Skeletal muscle cell (primary cell): ENCODE results near the gene SLC17A1.
A peak's percentile ranks its signal among the peaks of the same experiment; 100 is the strongest.

Experiments used
- DNase-seq: peaks from one replicate; pipeline ENCODE4 v3.0.0-alpha.2; 2010; ENCODE audit warnings: low read depth
- H3K4me3 ChIP-seq: 2 replicates; pipeline ENCODE4 v1.5.1; 2011; ENCODE audit warnings: low read depth, mild to moderate bottlenecking, control low read depth, low read length, moderate library complexity

SLC17A1 gene

DNA sequence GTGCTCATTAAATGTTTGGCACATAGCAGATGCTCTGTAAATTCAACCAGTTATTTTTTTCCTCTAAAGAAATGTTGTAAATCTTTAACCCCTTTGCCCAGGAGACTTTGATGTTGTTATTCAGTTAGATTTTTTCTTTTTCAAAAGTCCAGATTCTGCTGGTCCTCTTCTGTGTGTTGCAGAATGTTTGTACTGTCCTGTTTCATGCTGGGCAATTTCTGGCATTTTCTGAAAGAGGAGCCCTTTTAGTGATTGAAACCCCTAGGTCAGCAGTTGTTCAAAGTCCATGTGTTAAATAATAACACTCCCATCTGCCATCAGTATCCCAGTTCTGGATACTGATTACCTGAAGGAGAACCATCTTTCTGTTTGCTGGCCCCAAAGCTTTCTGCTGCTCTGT is 1.3 kb upstream of the SLC17A1 start:
- no peak overlapping the region for H3K4me3 ChIP-seq
- no peak for DNase-seq

DNA sequence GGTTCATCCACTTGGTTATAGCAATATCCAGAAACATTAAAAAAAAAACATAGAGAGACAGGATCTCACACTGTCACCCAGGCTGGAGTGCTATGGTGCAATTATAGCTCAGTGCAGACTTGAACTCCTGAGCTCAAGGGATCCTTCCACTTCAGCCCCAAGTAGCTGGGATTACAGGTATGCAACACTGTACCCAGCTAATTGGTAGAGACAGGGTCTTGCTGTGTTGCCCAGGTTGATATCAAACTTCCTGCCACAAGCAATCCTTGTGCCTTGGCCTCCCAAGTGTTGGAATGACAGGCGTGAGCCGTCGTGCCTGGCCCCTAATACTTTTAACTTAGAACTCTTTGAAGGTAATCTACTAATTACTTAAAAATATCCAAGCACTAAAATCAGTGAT is 818 bp upstream of the SLC17A1 start:
- no peak for DNase-seq
- no peak overlapping the region for H3K4me3 ChIP-seq

DNA sequence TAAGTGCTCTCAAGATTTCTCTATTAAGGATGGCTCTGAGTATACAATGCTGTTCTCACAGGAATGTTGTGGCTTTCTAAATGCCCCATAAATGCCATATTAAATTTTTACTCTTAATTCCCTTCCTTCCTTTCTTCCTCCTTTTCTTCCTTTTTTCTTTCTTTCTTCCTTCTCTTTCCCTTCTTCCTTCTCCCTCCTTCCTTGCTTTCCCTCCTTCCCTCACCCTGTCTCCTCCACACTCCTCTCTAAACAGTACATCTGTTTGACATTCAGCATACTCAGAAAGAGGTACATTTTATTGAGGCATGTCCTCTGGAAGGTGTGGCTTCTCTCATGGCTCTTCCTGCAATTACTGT is 433 bp upstream of the SLC17A1 start:
- H3K4me3 ChIP-seq, result no peak overlapping the region

DNA sequence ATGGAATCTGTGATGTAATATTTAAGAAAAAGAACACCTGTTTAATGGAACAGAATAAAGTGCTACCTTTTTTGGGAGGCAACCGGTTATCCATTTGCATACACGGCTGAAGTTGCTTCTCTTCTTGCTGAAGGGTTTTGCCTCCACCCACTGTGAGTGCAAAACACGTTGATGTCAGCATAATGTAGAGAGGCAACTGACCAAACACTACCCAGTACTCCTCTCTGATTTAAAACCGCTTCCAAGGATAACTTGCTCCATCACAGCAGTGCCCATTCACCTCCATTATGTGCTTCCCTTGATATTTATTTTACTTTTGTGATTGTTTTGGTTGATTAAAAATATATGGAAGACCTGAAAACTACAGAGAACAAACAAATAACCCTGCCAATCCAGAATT is 1.4 kb downstream of the SLC17A1 start:
- H3K4me3 ChIP-seq, result no peak overlapping the region
- no peak for DNase-seq

More for the DNA sequence above, 433 bp upstream of the SLC17A1 start:
- DNase-seq, result no peak

GRCh38 chr6:25829375-25829774 is 2.5 kb downstream of the SLC17A1 start:
- no peak overlapping the region for H3K4me3 ChIP-seq
- DNase-seq, result no peak

DNA sequence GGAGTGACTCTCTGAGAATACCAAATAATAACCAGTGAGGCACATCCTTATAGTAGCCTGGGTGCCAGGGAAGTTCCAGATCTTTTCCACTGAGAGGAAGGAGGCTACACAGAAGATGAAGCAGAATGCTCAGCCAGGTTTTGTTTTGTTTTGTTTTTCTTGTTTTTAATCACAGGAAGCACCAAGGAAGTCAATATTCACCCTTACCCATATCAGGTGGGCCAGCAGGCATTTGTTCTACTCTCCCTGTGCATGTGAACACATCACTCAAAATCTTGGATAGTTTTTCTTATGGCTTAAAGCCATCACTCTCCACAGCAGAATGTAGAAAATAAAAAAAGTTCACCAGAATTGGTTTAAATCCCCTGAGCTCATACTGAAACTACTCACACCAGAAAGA is 10.5 kb downstream of the SLC17A1 start:
- no peak for DNase-seq
- H3K4me3 ChIP-seq, result no peak overlapping the region

- no peak for DNase-seq
- H3K4me3 ChIP-seq, result no peak overlapping the region
Measured at GRCh38 chr6:25816252-25816651, 15.6 kb downstream of the SLC17A1 start.

GRCh38 chr6:25815194-25815593 is 16.7 kb downstream of the SLC17A1 start:
- DNase-seq, result no peak
- H3K4me3 ChIP-seq, result no peak overlapping the region

DNA sequence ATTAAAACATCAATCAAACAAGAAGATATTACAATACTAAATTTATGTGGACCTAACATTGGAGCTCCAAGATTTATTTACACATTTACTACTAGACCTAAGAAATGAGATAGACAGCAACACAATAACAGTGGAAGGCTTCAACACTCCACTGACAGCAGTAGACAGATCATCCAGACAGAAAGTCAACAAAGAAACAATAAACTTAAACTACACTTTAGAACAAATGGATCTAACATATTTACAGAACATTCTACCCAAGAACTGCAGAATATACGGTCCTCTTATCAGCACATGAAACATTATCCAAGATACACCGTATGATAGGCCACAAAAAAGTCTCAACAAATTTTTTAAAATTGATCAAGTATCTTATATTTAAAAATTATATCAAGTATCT is 27.0 kb downstream of the SLC17A1 start:
- no peak overlapping the region for H3K4me3 ChIP-seq
- no peak for DNase-seq

- DNase-seq, result no peak
- H3K4me3 ChIP-seq, result no peak overlapping the region
Measured at GRCh38 chr6:25801436-25801835, 30.4 kb downstream of the SLC17A1 start.

- DNase-seq, result no peak
Measured at GRCh38 chr6:25794784-25795183, 37.1 kb downstream of the SLC17A1 start.

DNA sequence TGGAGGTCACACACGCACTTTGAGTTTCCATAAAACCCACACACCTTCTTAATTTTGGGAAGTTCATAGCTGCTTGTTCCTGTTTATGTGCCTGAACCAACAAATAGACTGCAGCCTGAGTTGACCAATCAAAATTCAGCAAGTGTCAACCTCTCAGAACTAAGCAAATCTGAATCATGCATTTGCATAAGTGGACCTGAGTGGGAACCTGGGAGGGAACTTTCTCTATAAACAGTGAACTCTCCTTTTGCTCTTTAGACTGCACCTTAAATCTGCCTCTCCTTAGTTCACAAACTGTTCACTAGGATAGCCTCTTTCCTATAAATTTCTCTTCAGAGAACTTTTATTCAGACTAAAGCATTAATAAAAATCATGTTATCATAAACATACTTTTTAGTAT is 37.9 kb downstream of the SLC17A1 start:
- no peak for DNase-seq

More at GRCh38 chr6:25794784-25795183, 37.1 kb downstream of the SLC17A1 start:
- H3K4me3 ChIP-seq, result no peak overlapping the region

DNA sequence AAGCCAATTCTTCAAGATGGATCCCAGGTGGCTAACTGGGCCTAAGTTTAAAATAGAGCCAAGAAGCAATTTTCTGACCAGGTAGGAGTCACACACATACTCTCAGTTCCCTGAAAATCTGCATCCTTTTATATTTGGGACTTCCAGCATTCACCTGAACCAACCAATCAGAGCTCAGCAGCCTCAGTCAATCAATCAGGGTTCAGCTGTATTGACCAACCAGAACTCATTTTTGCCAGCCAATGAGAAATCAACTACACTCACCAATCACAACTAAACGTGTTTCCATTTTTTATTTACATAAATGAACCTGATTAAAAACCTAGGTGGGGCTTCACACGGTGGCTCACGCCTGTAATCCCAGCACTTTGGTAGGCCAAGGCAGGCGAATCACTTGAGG is 39.8 kb downstream of the SLC17A1 start:
- no peak for DNase-seq
- no peak overlapping the region for H3K4me3 ChIP-seq

More for the DNA sequence above, 37.9 kb downstream of the SLC17A1 start:
- no peak overlapping the region for H3K4me3 ChIP-seq

DNA sequence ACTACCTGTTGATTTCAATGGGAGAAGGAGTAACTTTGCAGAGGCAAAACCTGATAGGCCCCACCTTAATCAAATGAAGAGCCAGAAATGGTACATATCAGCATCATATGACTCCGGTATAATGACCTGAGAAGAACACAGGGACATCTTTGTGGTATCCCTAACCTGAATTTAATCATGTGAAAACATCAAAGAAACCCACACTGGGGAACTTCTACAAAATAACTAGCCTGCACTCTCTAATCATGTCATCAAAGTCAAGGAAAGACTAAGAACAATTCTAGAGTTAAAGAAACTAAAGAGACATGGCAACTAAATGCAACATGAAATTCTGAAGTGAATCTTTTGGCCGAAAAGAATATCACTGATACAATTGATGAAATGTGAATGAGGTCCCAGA is 42.4 kb downstream of the SLC17A1 start:
- DNase-seq, result no peak
- no peak overlapping the region for H3K4me3 ChIP-seq

- peak; percentile 2 for DNase-seq
- no peak overlapping the region for H3K4me3 ChIP-seq
Measured at GRCh38 chr6:25788305-25788922, 43.4 kb downstream of the SLC17A1 start.

- no peak overlapping the region for H3K4me3 ChIP-seq
- DNase-seq, result no peak
Measured at GRCh38 chr6:25787428-25787827, 44.4 kb downstream of the SLC17A1 start.

- DNase-seq, result no peak
- H3K4me3 ChIP-seq, result no peak overlapping the region
Measured at GRCh38 chr6:25781134-25781533, 50.7 kb downstream of the SLC17A1 start.

DNA sequence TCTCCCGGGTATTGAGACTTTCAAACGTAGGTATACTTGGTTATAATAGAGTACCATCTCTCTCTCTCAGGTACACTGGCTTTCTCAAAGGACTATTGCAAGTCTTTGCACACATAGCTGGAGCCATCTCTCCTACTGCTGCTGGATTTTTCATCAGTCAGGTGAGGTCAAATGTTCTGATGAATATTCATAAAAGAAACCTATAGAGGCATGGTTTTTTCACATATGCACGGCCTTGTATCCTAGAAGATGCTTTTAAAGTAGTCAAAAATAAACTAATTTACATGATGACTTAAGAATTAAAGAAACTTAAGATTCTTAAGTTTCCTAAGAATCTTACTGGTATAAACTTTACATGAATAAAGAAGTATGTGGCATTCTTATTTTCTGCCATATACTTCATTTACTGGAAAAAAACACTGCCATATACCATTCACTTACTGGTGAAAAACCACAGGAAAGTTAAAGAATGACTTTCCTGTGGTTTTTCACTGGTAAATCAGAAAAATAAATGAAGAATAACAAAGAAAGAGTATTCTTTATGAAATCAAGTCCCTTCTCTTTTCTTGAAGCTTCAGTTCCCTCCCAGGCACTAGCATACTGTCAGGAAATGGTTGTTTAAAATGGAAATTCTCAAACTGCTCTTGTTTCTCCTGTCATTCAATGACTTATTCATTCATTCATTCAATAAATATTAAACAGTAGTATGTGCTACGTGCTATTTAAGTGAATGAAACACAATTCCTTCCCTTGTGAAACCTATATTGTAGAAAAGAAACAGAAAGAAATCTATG is 53.8 kb downstream of the SLC17A1 start:
- no peak overlapping the region for H3K4me3 ChIP-seq
- DNase-seq, result no peak

DNA sequence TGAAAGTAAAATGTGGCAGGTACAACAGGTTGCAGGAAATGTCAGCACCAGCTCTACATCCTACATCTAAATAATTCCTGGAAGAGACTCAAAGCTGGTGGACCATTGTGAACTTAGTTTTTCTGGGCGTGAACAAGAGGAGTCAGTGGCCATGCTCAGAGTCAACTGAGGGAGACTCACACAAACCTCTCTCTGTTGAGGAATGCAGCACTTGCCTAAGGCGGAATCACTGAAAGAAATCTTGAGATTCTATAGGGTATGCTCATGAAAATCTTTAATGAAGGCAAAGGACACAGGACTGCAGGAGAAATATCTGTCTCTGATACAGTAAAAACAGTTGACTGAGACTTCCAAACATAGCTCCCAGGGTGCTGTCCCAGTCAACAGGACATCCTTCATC is 54.8 kb downstream of the SLC17A1 start:
- H3K4me3 ChIP-seq, result no peak overlapping the region
- no peak for DNase-seq

GRCh38 chr6:25774120-25774715 is 57.6 kb downstream of the SLC17A1 start:
- no peak overlapping the region for H3K4me3 ChIP-seq
- DNase-seq, result no peak

DNA sequence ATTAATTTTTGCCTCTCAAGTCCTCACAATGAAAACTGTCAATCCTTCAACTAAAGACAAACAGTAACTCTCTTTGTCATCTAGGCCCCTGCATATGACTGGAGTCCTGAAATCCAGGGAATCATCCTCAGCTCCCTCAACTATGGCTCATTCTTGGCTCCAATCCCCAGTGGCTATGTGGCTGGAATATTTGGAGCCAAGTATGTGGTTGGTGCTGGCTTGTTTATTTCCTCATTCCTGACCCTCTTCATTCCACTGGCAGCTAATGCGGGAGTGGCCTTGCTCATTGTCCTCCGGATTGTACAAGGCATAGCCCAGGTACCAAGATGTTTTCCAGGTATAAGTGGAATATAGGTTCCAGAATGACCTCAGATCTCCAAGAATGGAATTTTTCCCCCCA is 61.9 kb downstream of the SLC17A1 start:
- DNase-seq, result no peak
- no peak overlapping the region for H3K4me3 ChIP-seq
